ENCODE data around the gene NAV3.

DNA sequence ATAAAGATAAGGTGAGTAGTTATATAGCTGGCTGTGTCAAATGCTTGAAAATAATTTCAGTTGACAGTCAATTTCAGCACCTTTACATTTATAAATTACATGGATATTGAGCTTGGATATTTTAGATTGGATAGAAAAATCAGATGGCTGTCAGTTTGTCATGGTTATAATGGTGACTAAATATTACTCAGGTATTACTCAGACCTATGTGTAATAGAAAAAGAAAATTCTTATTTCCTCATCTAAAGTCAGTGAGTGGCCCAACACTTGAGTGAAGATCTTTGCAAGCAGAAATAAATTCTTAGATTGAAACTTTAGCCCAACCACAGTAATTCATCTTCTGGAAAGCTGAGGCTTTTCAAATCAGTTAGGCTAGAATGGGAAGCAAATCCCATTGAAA, 354.4 kb downstream of the NAV3 start:
- TF ChIP-seq REST (IDR thresholded peaks at IDR 0.05; ENCODE audit: low read depth, low read length) (no peak), EZH2phosphoT487 (IDR thresholded peaks at IDR 0.05; ENCODE audit: borderline replicate concordance, low read depth) (no peak), TAF1 (IDR thresholded peaks at IDR 0.05; ENCODE audit: borderline replicate concordance, low read depth, low read length) (no peak), CTCF (IDR thresholded peaks at IDR 0.05) (no peak), MAX (IDR thresholded peaks at IDR 0.05; ENCODE audit: low read depth) (no peak), GABPA (IDR thresholded peaks at IDR 0.05; ENCODE audit: low read depth) (no peak), JUND (IDR thresholded peaks at IDR 0.05) (peak; percentile 80), RCOR1 (IDR thresholded peaks at IDR 0.05; ENCODE audit: low read length) (no peak), ELF1 (IDR thresholded peaks at IDR 0.05) (no peak), NFIC (IDR thresholded peaks at IDR 0.05; ENCODE audit: borderline replicate concordance) (peak; percentile 56; the same call in 1 of the 2 replicates), EP300 (IDR thresholded peaks at IDR 0.05; ENCODE audit: borderline replicate concordance in 1 of 2, low read depth in 1 of 2, low read length in 1 of 2) (peak in 1 of 2 experiments; percentile 71; a peak in 2 of 4 replicates), SIN3A (IDR thresholded peaks at IDR 0.05; ENCODE audit: borderline replicate concordance, low read depth, low read length) (no peak), FOXM1 (IDR thresholded peaks at IDR 0.05; ENCODE audit: low read depth) (no peak)
